ENCODE results near the gene SIRT6. TPM values are rescaled to one million over a fixed set of nuclear protein-coding genes. Genes with fewer than 3 reads are reported as not detected.

SIRT6 gene
- total and polyA plus RNA-seq, 10 donors = 15.9 to 39.8 (median 29.9) TPM

DNA sequence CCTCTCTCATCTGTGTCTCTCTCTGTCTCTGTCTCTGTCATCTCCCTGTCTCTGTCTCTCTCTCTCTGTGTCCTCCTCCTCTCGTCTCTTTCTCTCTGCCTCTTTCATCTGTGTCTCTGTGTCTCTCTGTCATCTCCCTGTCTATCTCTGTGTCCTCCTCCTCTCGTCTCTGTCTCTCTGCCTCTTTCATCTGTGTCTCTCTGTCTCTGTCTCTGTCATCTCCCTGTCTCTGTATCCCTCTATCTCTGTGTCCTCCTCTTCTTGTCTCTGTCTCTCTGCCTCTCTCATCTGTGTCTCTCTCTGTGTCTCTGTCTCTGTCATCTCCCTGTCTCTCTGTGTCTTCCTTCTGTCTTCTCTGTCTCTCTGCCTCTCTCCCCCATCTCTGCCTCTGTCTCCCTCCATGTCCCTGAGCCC lies 46.4 kb upstream of the SIRT6 start:
- Histone ChIP-seq H3K4me1 (peaks cover 0 to 26% (median 13%) of the 10 kb centered on the region in 6 donors), H3K27ac (peak overlapping the region in 2 of 8 donors; percentile 61), H3K4me3 (peak overlapping the region in 5 of 8 donors; percentile 17 to 59 (median 23)), H3K36me3 (no peaks in the 10 kb centered on the region), H3K9me3 (no peaks in the 10 kb centered on the region), H3K27me3 (replicated peaks in 1 of 7) (peaks cover 0 to 80% (median 15%) of the 10 kb centered on the region in 7 donors)
- 51 to 62% (median 58%) methylated on average over 2 of the region's 2 CpGs for WGBS, 5 donors
- TF ChIP-seq POLR2AphosphoS5 (IDR thresholded peaks at IDR 0.05) (no peak), POLR2A (IDR thresholded peaks at IDR 0.05) (no peak)
- TF ChIP-seq, protein P1, sequence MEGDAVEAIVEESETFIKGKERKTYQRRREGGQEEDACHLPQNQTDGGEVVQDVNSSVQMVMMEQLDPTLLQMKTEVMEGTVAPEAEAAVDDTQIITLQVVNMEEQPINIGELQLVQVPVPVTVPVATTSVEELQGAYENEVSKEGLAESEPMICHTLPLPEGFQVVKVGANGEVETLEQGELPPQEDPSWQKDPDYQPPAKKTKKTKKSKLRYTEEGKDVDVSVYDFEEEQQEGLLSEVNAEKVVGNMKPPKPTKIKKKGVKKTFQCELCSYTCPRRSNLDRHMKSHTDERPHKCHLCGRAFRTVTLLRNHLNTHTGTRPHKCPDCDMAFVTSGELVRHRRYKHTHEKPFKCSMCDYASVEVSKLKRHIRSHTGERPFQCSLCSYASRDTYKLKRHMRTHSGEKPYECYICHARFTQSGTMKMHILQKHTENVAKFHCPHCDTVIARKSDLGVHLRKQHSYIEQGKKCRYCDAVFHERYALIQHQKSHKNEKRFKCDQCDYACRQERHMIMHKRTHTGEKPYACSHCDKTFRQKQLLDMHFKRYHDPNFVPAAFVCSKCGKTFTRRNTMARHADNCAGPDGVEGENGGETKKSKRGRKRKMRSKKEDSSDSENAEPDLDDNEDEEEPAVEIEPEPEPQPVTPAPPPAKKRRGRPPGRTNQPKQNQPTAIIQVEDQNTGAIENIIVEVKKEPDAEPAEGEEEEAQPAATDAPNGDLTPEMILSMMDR (IDR thresholded peaks at IDR 0.05 in 8 of 11, conservative IDR thresholded peaks at IDR 0.05 in 3 of 11) = no peak
- no peak for DNase-seq
- intact Hi-C loops (cut with DNase I; ENCODE audit: low total_unique reads) = no loop called here

DNA sequence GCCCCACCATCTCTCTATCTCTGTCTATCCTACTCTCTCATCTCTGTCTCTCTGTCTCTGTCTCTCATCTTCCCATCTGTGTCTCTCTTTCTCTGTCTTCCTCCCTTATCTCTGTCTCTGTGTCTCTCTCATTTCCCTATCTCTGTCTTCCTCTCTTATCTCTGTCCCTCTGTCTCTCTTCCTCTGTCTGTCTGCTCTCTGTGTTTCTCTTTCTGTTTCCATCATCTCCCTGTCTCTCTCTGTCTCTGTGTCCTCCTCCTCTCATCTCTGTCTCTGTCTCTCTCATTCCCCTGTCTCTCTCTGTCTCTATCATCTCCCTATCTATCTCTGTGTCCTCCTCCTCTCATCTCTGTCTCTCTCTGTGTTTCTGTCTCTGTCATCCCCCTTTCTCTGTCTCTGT lies 45.4 kb upstream of the SIRT6 start:
- H3K36me3 ChIP-seq = no peaks in the 10 kb centered on the region
- peaks cover 0 to 70% (median 11%) of the 10 kb centered on the region in 7 donors for H3K27me3 ChIP-seq (replicated peaks in 1 of 7)
- peaks cover 0 to 26% (median 13%) of the 10 kb centered on the region in 6 donors for H3K4me1 ChIP-seq
- TF ChIP-seq POLR2AphosphoS5 (IDR thresholded peaks at IDR 0.05) (no peak), POLR2A (IDR thresholded peaks at IDR 0.05) (no peak)
- TF ChIP-seq, protein P1 (IDR thresholded peaks at IDR 0.05 in 8 of 11, conservative IDR thresholded peaks at IDR 0.05 in 3 of 11) = no peak
- no peak for DNase-seq
- intact Hi-C loops (cut with DNase I; ENCODE audit: low total_unique reads) = no loop called here
- no peak overlapping the region for H3K27ac ChIP-seq
- H3K4me3 ChIP-seq = no peak overlapping the region
- no peaks in the 10 kb centered on the region for H3K9me3 ChIP-seq

DNA sequence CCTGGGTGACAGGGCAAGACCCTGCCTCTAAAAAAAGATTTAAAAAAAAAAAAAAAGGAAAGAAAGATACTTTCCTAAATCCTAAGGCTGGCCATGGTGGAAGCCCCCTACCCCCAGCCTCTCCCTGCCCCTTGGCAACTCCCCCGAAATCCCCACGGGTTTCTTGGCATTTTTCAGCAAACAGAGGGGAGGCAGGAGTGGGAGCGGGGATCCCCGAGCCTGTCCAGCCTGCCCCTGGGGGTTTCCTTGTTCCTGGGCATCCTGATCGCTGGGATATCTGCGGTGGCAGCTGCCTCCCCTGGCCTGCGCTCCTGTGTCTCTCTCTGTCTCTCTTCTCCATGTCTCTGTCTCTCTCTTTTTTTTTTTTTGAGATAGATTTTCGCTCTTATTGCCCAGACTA lies 43.5 kb upstream of the SIRT6 start:
- no peaks in the 10 kb centered on the region for H3K9me3 ChIP-seq
- no peaks in the 10 kb centered on the region for H3K36me3 ChIP-seq
- H3K4me3 ChIP-seq = no peak overlapping the region
- peaks cover 0 to 51% (median 11%) of the 10 kb centered on the region in 7 donors for H3K27me3 ChIP-seq (replicated peaks in 1 of 7)
- intact Hi-C loops (cut with DNase I; ENCODE audit: low total_unique reads) = no loop called here
- no peak for DNase-seq
- H3K4me1 ChIP-seq = peaks cover 0 to 23% (median 13%) of the 10 kb centered on the region in 6 donors
- WGBS, 5 donors = 68 to 76% (median 76%) methylated on average over 8 of the region's 8 CpGs
- H3K27ac ChIP-seq = no peak overlapping the region
- TF ChIP-seq POLR2AphosphoS5 (IDR thresholded peaks at IDR 0.05) (no peak), POLR2A (IDR thresholded peaks at IDR 0.05) (no peak)
- TF ChIP-seq, protein P1 (IDR thresholded peaks at IDR 0.05 in 8 of 11, conservative IDR thresholded peaks at IDR 0.05 in 3 of 11) = no peak

DNA sequence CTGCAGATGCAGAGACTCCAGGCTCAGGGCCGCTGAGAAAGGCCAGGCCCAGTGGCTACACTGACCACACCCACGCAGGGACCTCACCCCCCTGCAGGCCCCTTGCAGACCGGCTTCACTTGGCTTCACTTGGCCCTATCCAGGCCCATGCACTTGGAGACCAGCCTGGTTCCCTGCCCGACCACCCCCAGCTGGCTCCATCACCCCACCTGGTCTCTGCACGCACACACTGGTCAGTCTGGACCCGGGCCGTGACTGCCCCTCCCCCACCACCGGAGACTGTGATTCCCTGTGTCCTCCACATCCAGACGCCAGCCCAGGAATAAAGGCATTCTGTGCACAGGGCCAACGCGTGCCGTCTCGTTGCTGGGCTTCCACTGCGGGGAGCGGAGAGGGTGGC lies 42.1 kb upstream of the SIRT6 start:
- H3K9me3 ChIP-seq = no peaks in the 10 kb centered on the region
- peaks cover 0 to 37% (median 7%) of the 10 kb centered on the region in 7 donors for H3K27me3 ChIP-seq (replicated peaks in 1 of 7)
- H3K4me3 ChIP-seq = no peak overlapping the region
- DNase-seq = no peak
- no peaks in the 10 kb centered on the region for H3K36me3 ChIP-seq
- intact Hi-C loops (cut with DNase I; ENCODE audit: low total_unique reads) = no loop called here
- TF ChIP-seq POLR2AphosphoS5 (IDR thresholded peaks at IDR 0.05) = no peak
- TF ChIP-seq, protein P1 (IDR thresholded peaks at IDR 0.05 in 8 of 11, conservative IDR thresholded peaks at IDR 0.05 in 3 of 11) = no peak
- TF ChIP-seq POLR2A (IDR thresholded peaks at IDR 0.05) = no peak
- WGBS, 5 donors = 69 to 82% (median 79%) methylated on average over 11 to 15 of the region's 15 CpGs
- no peak overlapping the region for H3K27ac ChIP-seq
- H3K4me1 ChIP-seq = peaks cover 0 to 13% (median 10%) of the 10 kb centered on the region in 6 donors

All from spleen (tissue), 11 donors.